ENCODE data around the gene ACP3.

DNA sequence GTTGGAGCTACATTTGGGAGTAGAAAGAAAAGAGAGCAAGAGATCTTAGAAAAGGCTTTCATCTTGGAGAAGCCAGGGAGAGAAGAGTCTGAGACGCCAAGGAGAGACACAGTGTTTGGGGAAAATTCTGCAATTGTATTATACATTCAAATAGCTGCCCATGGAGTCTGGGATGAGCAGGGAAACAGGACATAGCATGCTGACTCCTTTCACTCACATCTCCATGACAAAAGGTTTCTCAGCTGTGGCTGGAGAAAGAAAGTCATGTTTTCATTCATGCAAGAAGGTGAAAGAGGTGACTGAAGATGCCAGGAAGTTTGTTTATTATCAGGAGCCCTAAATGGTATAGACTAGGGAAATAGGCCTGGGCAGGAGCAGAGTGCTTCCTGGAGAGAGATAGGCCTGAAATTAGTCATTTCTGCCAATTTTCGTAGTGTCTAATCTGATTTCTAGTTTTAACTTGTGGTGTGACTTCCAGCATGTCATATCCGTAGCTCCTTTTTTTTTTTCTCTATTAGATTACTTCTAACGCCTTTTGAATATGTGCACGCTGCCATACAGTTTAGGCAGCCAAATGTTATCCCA, 34.1 kb downstream of the ACP3 start:
- TF ChIP-seq, protein P1, sequence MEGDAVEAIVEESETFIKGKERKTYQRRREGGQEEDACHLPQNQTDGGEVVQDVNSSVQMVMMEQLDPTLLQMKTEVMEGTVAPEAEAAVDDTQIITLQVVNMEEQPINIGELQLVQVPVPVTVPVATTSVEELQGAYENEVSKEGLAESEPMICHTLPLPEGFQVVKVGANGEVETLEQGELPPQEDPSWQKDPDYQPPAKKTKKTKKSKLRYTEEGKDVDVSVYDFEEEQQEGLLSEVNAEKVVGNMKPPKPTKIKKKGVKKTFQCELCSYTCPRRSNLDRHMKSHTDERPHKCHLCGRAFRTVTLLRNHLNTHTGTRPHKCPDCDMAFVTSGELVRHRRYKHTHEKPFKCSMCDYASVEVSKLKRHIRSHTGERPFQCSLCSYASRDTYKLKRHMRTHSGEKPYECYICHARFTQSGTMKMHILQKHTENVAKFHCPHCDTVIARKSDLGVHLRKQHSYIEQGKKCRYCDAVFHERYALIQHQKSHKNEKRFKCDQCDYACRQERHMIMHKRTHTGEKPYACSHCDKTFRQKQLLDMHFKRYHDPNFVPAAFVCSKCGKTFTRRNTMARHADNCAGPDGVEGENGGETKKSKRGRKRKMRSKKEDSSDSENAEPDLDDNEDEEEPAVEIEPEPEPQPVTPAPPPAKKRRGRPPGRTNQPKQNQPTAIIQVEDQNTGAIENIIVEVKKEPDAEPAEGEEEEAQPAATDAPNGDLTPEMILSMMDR (conservative IDR thresholded peaks at IDR 0.05; ENCODE audit: low read depth, low read length): no peak
- TF ChIP-seq RFX5 (IDR thresholded peaks at IDR 0.05; ENCODE audit: low read depth, low read length) (no peak), CHD1 (IDR thresholded peaks at IDR 0.05; ENCODE audit: low read depth, low read length) (no peak), MAFK (IDR thresholded peaks at IDR 0.05; ENCODE audit: low read depth, low read length) (no peak), CEBPB (IDR thresholded peaks at IDR 0.05; ENCODE audit: low read depth, low read length) (no peak), POLR2A (IDR thresholded peaks at IDR 0.05; ENCODE audit: low read depth, low read length) (no peak), RAD21 (IDR thresholded peaks at IDR 0.05; ENCODE audit: low read length) (no peak), BHLHE40 (IDR thresholded peaks at IDR 0.05; ENCODE audit: low read depth, low read length) (no peak), RCOR1 (IDR thresholded peaks at IDR 0.05; ENCODE audit: insufficient replicate concordance, low read length) (no peak), SMC3 (IDR thresholded peaks at IDR 0.05; ENCODE audit: low read depth, low read length) (no peak), FOS (IDR thresholded peaks at IDR 0.05; ENCODE audit: low read depth, low read length) (no peak), MXI1 (IDR thresholded peaks at IDR 0.05; ENCODE audit: borderline replicate concordance, low read depth, low read length) (no peak)
- TF ChIP-seq, protein P2, sequence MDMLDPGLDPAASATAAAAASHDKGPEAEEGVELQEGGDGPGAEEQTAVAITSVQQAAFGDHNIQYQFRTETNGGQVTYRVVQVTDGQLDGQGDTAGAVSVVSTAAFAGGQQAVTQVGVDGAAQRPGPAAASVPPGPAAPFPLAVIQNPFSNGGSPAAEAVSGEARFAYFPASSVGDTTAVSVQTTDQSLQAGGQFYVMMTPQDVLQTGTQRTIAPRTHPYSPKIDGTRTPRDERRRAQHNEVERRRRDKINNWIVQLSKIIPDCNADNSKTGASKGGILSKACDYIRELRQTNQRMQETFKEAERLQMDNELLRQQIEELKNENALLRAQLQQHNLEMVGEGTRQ (IDR thresholded peaks at IDR 0.05; ENCODE audit: low read depth, low read length): no peak
- TF ChIP-seq, protein P3, sequence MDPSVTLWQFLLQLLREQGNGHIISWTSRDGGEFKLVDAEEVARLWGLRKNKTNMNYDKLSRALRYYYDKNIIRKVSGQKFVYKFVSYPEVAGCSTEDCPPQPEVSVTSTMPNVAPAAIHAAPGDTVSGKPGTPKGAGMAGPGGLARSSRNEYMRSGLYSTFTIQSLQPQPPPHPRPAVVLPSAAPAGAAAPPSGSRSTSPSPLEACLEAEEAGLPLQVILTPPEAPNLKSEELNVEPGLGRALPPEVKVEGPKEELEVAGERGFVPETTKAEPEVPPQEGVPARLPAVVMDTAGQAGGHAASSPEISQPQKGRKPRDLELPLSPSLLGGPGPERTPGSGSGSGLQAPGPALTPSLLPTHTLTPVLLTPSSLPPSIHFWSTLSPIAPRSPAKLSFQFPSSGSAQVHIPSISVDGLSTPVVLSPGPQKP (IDR thresholded peaks at IDR 0.05; ENCODE audit: borderline replicate concordance, low read depth, low read length): no peak
